Lung (tissue), 12 donors: ENCODE measurements around the gene PTPN13. TPM values are rescaled to one million over a fixed set of nuclear protein-coding genes. Genes with fewer than 3 reads are reported as not detected.
"Not testable (repeated sequence)": the region's sequence is repeated elsewhere in the genome, so short reads cannot be mapped to it uniquely, and the experiment has no call there.

Source experiments
- ATAC-seq: fragments of 200-7000 bp; cut with Tn5 transposase; one replicate; pipeline ENCODE4 v1.9.1; 2020; ENCODE audit warnings: moderate number of reproducible peaks; ENCODE audit not compliant: insufficient read depth, low FRiP score
- DNase-seq, 3 donors: peaks; one replicate each; pipeline ENCODE4 v3.0.0-alpha.2; 2013 to 2017
- H3K27ac ChIP-seq, 2 donors: one replicate each; pipeline ENCODE4 v1.5.1; 2013; ENCODE audit warnings: mild to moderate bottlenecking in 2 of 2, moderate library complexity in 2 of 2, control low read depth in 1 of 2, inconsistent platforms in 1 of 2, low read depth in 1 of 2, low read length in 1 of 2
- H3K27me3 ChIP-seq, 3 donors: one replicate each; pipeline ENCODE4 v1.5.1; 2013; ENCODE audit warnings: low read length in 2 of 3; ENCODE audit not compliant: control insufficient read depth in 3 of 3, insufficient read depth in 3 of 3
- H3K36me3 ChIP-seq, 4 donors: one replicate each; pipeline ENCODE4 v1.5.1; 2013; ENCODE audit warnings: low read length in 4 of 4, mild to moderate bottlenecking in 1 of 4, moderate library complexity in 1 of 4; ENCODE audit not compliant: control insufficient read depth in 4 of 4, insufficient read depth in 4 of 4
- H3K4me1 ChIP-seq, 5 donors: one replicate each; pipeline ENCODE4 v1.5.1; 2013; ENCODE audit warnings: low read length in 5 of 5, mild to moderate bottlenecking in 2 of 5, moderate library complexity in 1 of 5; ENCODE audit not compliant: control insufficient read depth in 5 of 5, insufficient read depth in 5 of 5
- H3K4me3 ChIP-seq: one replicate; pipeline ENCODE4 v1.5.1; 2013; ENCODE audit warnings: mild to moderate bottlenecking, control low read depth, moderate library complexity
- H3K9ac ChIP-seq, 2 donors: one replicate each; pipeline ENCODE4 v1.5.1; 2013; ENCODE audit warnings: low read length in 2 of 2, control low read depth in 1 of 2; ENCODE audit not compliant: insufficient read depth in 1 of 2
- H3K9me3 ChIP-seq, 4 donors: one replicate each; pipeline ENCODE4 v1.5.1; 2013; ENCODE audit warnings: low read length in 3 of 4, mild to moderate bottlenecking in 1 of 4, moderate library complexity in 1 of 4; ENCODE audit not compliant: control insufficient read depth in 4 of 4, insufficient read depth in 3 of 4
- WGBS, 2 donors: extraction: QIAGEN DNeasy Blood & Tissue Kit; methylation state at CpG; one replicate each; pipeline ENCODE4 v1.1.7; 2013; 5-methylcytosine and 5-hydroxymethylcytosine counted together
- polyA plus RNA-seq, 2 donors: library from polyadenylated mRNA; stranded (reverse); fragments of 200-250 nt; gene quantifications; one replicate each; pipeline ENCODE4 v1.2.1, GENCODE V29; 2013
- total RNA-seq, 2 donors: library from RNA; depleted of rRNA in 1 of 2; stranded (reverse); fragments of >200 nt in 1 of 2; gene quantifications; one replicate each; pipeline ENCODE4 v1.2.1, GENCODE V29; 2014 to 2021
- TF ChIP-seq, protein P1 (sequence below): IDR thresholded peaks from 2 replicates; pipeline ENCODE4 v1.5.1; 2012; ENCODE audit warnings: mild to moderate bottlenecking; ENCODE audit errors: control extremely low read depth, extremely low read depth
- donor health status: control.
- donor health status: control.
- donor health status: Bipolar disorder and iron deficiency.
- donor health status: healthy.
- donor health status: DM: yes; HTN: yes; CAD: no.

The PTPN13 gene
- total and polyA plus RNA-seq, 4 donors = 8.3 to 95.0 (median 47.9) TPM

GRCh38 chr4:86652332-86652932, 58.3 kb downstream of the PTPN13 start:
- Histone ChIP-seq H3K9ac (no peak overlapping the region), H3K4me3 (no peak overlapping the region), H3K27ac (no peak overlapping the region), H3K4me1 (no peaks in the 10 kb centered on the region), H3K9me3 (peaks cover 3 to 19% (median 7%) of the 10 kb centered on the region in 4 donors), H3K27me3 (no peaks in the 10 kb centered on the region), H3K36me3 (peaks cover 0 to 3% (median 0%) of the 10 kb centered on the region in 4 donors)
- ATAC-seq = no peak
- 88 to 96% methylated on average over 1 of the region's 1 CpG for WGBS, 2 donors
- TF ChIP-seq, protein P1, sequence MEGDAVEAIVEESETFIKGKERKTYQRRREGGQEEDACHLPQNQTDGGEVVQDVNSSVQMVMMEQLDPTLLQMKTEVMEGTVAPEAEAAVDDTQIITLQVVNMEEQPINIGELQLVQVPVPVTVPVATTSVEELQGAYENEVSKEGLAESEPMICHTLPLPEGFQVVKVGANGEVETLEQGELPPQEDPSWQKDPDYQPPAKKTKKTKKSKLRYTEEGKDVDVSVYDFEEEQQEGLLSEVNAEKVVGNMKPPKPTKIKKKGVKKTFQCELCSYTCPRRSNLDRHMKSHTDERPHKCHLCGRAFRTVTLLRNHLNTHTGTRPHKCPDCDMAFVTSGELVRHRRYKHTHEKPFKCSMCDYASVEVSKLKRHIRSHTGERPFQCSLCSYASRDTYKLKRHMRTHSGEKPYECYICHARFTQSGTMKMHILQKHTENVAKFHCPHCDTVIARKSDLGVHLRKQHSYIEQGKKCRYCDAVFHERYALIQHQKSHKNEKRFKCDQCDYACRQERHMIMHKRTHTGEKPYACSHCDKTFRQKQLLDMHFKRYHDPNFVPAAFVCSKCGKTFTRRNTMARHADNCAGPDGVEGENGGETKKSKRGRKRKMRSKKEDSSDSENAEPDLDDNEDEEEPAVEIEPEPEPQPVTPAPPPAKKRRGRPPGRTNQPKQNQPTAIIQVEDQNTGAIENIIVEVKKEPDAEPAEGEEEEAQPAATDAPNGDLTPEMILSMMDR = no peak
- no peak for DNase-seq

- TF ChIP-seq, protein P1 = no peak
- no peak overlapping the region for H3K9ac ChIP-seq
- 89 to 93% methylated on average over 4 of the region's 4 CpGs for WGBS, 2 donors
- H3K4me1 ChIP-seq = no peaks in the 10 kb centered on the region
- no peaks in the 10 kb centered on the region for H3K27me3 ChIP-seq
- peaks cover 0 to 7% (median 4%) of the 10 kb centered on the region in 4 donors for H3K36me3 ChIP-seq
- DNase-seq (no peak), ATAC-seq (no peak)
- no peak overlapping the region for H3K4me3 ChIP-seq
- H3K27ac ChIP-seq = no peak overlapping the region
- H3K9me3 ChIP-seq = peaks cover 3 to 19% (median 6%) of the 10 kb centered on the region in 4 donors
These were observed 59.2 kb downstream of the PTPN13 start for GRCh38 chr4:86653237-86653865.

DNA sequence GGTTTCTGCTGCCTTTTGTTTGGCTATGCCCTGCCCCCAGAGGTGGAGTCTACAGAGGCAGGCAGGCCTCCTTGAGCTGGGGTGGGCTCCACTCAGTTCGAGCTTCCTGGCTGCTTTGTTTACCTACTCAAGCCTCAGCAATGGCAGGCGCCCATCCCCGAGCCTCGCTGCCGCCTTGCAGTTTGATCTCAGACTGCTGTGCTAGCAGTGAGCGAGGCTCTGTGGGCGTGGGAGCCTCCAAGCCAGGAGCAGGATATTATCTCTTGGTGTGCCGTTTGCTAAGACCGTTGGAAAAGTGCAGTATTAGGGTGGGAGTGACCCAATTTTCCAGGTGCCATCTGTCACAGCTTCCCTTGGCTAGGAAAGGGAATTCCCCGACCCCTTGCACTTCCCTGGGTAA, 62.7 kb downstream of the PTPN13 start:
- H3K9me3 ChIP-seq, H3K27me3 ChIP-seq, H3K27ac ChIP-seq, H3K36me3 ChIP-seq, DNase-seq, H3K9ac ChIP-seq, H3K4me3 ChIP-seq, ATAC-seq: not testable (repeated sequence)
- 90 to 93% methylated on average over 10 of the region's 10 CpGs for WGBS, 2 donors
- H3K4me1 ChIP-seq = peaks cover 0 to 22% (median 0%) of the 10 kb centered on the region in 5 donors

DNA sequence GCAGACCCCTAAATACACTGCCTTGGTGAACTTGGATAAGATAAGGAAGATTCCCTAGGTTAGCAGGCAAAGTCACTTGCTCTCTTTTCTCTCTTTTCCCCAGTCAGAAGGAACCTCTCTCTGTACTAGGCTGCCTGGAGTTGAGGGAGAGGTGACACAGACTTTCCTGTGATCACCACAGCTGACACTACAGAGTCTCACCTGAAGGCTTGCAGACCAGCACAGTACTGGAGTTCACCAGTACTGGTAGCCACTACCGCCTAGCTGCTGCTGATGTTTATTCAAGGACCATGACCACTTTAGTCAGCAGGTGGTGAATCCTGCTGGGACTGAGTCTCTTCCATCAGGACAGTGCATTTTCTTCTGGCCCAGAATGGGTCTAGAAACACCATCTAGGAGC, 63.3 kb downstream of the PTPN13 start:
- no peak for DNase-seq
- ATAC-seq = no peak
- Histone ChIP-seq H3K27ac (no peak overlapping the region), H3K4me1 (peaks cover 0 to 22% (median 0%) of the 10 kb centered on the region in 5 donors), H3K36me3 (peaks cover 0 to 7% (median 4%) of the 10 kb centered on the region in 4 donors), H3K27me3 (no peaks in the 10 kb centered on the region), H3K9me3 (peaks cover 0 to 8% (median 0%) of the 10 kb centered on the region in 4 donors), H3K9ac (no peak overlapping the region), H3K4me3 (no peak overlapping the region)
- 93 to 100% methylated on average over 1 of the region's 1 CpG for WGBS, 2 donors
- TF ChIP-seq, protein P1 = no peak
